Activated CD8-positive, alpha-beta T cell treated with anti-CD3 and anti-CD28 coated beads for 36 hours (primary cell): ENCODE measurements around the gene CEMP1. TPM values are rescaled to one million over a fixed set of nuclear protein-coding genes. Genes with fewer than 3 reads are reported as not detected.

Experiments
- ATAC-seq: fragments of 200-7000 bp; cut with Tn5 transposase; one replicate; pipeline ENCODE4 v1.10.0; 2021; ENCODE audit warnings: mild to moderate bottlenecking, moderate library complexity
- CTCF ChIA-PET: fragments of 350-600 bp; sonication (Branson Sonifier 250); formaldehyde crosslinking; loops from one replicate; lab custom pipeline; 2021; ENCODE audit warnings: antibody characterized with exemption; lab: Charles Lee
- POLR2A ChIA-PET: fragments of 350-600 bp; sonication (Branson Sonifier 250); formaldehyde crosslinking; loops from one replicate; lab custom pipeline; 2021; ENCODE audit warnings: antibody characterized with exemption; lab: Charles Lee
- DNase-seq: peaks from one replicate; pipeline ENCODE4 v3.0.0-alpha.2; 2020
- H3K27ac Mint-ChIP-seq: one replicate; pipeline ENCODE4 v1.8.0; 2021; ENCODE audit warnings: mild to moderate bottlenecking, mixed read lengths
- H3K27me3 Mint-ChIP-seq: one replicate; pipeline ENCODE4 v1.8.0; 2021; ENCODE audit warnings: mixed read lengths
- H3K36me3 Mint-ChIP-seq: one replicate; pipeline ENCODE4 v1.8.0; 2021; ENCODE audit warnings: low read depth, mixed read lengths
- H3K4me1 Mint-ChIP-seq: one replicate; pipeline ENCODE4 v1.8.0; 2021; ENCODE audit warnings: low read depth, mixed read lengths
- H3K4me3 Mint-ChIP-seq: one replicate; pipeline ENCODE4 v1.8.0; 2021; ENCODE audit warnings: mild to moderate bottlenecking, moderate library complexity, mixed read lengths
- H3K9me3 Mint-ChIP-seq: one replicate; pipeline ENCODE4 v1.8.0; 2021; ENCODE audit warnings: mixed read lengths
- intact Hi-C: fragments of 100-400 bp; cut with micrococcal nuclease; formaldehyde crosslinking; loops from one replicate; pipeline ENCODE4 v1.10.0; 2022
- total RNA-seq, 2 experiments: library from RNA; stranded (reverse); gene quantifications; one replicate each; pipeline ENCODE4 v1.2.3, GENCODE V29; 2021
- TF ChIP-seq, protein P1 (sequence below): fragments of 200-600 bp; IDR thresholded peaks from one replicate; pipeline ENCODE4 v1.8.0; 2022; ENCODE audit warnings: antibody characterized with exemption, mild to moderate bottlenecking

Gene CEMP1
- total RNA-seq, 2 experiments from 2014 or later: not detected

DNA sequence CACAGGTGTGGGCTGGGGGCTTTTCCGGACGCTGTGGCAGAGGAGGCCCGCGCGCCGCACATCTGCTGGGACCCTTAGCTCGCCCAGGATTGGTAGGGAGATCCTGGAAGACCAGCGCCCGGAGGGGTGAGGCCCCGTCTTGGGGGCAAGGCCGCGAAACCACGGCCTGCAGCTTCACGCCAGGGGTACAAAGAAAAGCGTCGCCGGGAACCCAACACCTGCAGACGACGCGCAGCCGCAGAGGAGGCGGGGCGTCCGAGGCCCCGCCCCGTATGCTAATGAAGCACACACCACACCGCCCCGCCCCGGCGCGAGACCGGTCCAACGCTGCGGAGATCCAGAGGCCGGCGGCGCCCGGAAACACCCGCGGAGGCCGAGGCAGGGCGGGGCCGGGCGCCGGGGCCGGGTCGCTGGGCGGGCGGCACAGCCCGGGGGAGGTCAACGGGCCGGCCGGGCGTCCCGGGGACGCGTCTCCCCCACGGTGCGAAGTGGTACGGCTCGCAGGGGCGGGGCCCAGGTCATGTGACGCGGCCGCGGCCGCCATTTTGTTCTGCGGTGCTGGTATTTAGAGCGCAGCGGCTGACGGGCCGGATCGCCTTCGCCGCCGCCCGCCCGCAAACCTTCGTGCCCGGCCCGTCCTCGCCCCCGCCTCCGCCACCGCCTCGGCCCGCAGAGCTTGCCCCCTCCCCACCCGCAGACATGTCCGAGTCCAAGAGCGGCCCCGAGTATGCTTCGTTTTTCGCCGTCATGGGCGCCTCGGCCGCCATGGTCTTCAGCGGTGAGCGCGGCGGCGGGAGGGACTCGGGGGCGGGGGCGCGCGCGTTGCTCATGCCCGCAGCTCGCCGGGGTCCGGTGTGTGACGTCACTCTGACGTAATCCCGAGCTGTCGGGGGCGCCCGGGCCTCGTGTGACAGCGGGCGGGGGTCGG lies 17.5 kb downstream of the CEMP1 start, which contains the start of gene ATP6V0C:
TSS of gene ATP6V0C (plus strand) at position 548 of the 928 bp plus-strand sequence. CDS start at position 700, 152 bp downstream.
- no peaks in the 10 kb centered on the region for H3K27me3 Mint-ChIP-seq
- CTCF ChIA-PET: interaction anchor here (1.8 kb wide), 1 partner anchor 12 kb away, joined by 6 read pairs; no protein-coding TSS in a partner anchor
- peaks cover 11% of the 10 kb centered on the region for H3K36me3 Mint-ChIP-seq
- peak within 1 kb of the TSS; percentile 96 for H3K27ac Mint-ChIP-seq
- POLR2A ChIA-PET: interaction anchor here (0.8 to 3.7 kb wide), 10 partner anchors 10 to 155 kb away, joined by 3 to 26 read pairs (median 3); partner anchors contain the start of gene CEMP1
- ATAC-seq (peak; percentile 89), DNase-seq (peak; percentile 93)
- peaks cover 48% of the 10 kb centered on the region for H3K4me1 Mint-ChIP-seq
- H3K4me3 Mint-ChIP-seq: peak within 1 kb of the TSS; percentile 94
- no peaks in the 10 kb centered on the region for H3K9me3 Mint-ChIP-seq
- intact Hi-C loops: no loop called here
- TF ChIP-seq, protein P1, sequence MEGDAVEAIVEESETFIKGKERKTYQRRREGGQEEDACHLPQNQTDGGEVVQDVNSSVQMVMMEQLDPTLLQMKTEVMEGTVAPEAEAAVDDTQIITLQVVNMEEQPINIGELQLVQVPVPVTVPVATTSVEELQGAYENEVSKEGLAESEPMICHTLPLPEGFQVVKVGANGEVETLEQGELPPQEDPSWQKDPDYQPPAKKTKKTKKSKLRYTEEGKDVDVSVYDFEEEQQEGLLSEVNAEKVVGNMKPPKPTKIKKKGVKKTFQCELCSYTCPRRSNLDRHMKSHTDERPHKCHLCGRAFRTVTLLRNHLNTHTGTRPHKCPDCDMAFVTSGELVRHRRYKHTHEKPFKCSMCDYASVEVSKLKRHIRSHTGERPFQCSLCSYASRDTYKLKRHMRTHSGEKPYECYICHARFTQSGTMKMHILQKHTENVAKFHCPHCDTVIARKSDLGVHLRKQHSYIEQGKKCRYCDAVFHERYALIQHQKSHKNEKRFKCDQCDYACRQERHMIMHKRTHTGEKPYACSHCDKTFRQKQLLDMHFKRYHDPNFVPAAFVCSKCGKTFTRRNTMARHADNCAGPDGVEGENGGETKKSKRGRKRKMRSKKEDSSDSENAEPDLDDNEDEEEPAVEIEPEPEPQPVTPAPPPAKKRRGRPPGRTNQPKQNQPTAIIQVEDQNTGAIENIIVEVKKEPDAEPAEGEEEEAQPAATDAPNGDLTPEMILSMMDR: no peak

- Mint-ChIP-seq H3K9me3 (no peaks in the 10 kb centered on the region), H3K27ac (peak overlapping the region; percentile 78), H3K27me3 (no peaks in the 10 kb centered on the region), H3K36me3 (peaks cover 11% of the 10 kb centered on the region), H3K4me1 (peaks cover 41% of the 10 kb centered on the region), H3K4me3 (peak overlapping the region; percentile 90)
- ChIA-PET POLR2A (interaction anchor here (0.8 to 3.7 kb wide), 8 partner anchors 11 to 156 kb away, joined by 3 to 26 read pairs (median 4); partner anchors contain the start of gene CEMP1), CTCF (interaction anchor here (1.8 kb wide), 1 partner anchor 11 kb away, joined by 6 read pairs; no protein-coding TSS in a partner anchor)
- ATAC-seq (peak; percentile 11), DNase-seq (peak; percentile 55)
- TF ChIP-seq, protein P1: no peak
- intact Hi-C loops: no loop called here
Measured at GRCh38 chr16:2512735-2513404, 18.3 kb downstream of the CEMP1 start.

DNA sequence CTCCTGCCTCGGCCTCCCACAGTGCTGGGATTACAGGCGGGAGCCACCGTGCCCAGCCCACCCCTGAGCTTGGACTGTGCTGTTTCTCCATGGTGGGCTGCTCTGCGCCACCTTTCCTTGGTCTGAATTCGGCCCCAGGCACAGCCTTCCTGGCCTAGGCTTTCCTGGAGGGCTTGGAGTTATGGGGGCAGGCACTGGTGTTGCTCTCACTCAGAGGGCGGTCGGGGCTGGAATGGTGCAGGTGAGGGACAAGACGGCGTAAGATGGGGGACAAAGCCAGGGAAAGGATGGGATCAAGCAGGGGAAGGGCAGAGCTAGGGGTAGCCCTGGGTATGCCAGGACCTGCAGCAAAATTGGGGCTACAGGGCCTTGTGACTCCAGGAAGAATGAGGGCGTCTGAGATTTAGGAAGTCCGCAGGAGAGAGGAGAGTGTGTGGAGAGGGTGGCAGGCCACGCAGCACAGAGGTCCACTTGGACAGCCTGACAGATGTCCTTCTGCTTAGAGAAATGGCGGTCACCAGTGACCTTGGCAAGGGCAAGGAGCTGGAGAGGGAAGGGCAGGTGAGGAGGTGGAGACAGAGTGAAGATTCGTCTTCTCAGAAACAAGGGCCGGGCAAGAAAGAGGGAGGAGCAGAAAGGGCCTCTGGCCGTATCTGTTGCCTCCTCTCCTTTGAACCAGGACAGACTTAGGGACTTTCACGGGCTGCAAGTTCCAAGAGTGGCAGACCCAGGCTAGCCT lies 19.0 kb downstream of the CEMP1 start:
- intact Hi-C loops: no loop called here
- Mint-ChIP-seq H3K27ac (no peak overlapping the region), H3K36me3 (peaks cover 11% of the 10 kb centered on the region), H3K9me3 (no peaks in the 10 kb centered on the region), H3K4me3 (no peak overlapping the region), H3K4me1 (peaks cover 35% of the 10 kb centered on the region), H3K27me3 (no peaks in the 10 kb centered on the region)
- no peak for ATAC-seq
- no peak for DNase-seq
- CTCF ChIA-PET: no interaction called here
- TF ChIP-seq, protein P1: no peak
- POLR2A ChIA-PET: interaction anchor here (1.6 kb wide), 1 partner anchor 31 kb away, joined by 5 read pairs; no protein-coding TSS in a partner anchor

DNA sequence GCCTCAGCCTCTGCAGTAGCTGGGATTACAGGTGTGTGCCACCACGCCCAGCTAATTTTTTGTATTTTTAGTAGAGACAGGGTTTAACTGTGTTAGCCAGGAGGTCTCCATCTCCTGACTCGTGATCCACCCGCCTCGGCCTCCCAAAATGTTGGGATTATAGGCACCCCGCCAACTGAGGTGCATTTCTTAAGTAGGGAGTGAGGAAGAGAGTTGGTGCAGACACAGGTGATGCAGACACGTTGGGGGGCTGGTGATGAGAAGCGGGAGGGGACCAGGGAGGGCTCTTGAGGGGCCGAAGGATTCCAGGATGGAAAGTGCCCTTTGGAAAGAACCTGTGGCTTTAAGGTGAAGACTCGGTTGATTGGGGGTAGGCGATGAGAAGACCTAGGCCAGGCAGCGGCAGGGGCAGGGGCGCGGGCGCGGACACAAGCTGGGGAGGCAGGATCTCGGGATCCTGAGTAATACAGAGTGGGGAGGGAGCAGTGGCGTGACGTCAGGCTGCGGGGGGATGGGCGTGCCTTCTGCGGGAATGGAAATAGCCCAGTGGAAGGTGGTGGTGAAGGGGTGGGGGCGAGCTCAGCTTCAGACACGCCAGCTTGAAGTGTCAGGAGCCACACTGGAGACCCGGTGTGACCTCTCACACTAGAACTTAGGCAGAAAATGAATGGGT lies 19.9 kb downstream of the CEMP1 start:
- H3K27me3 Mint-ChIP-seq: no peaks in the 10 kb centered on the region
- POLR2A ChIA-PET: no interaction called here
- no peak for ATAC-seq
- H3K4me3 Mint-ChIP-seq: no peak overlapping the region
- H3K27ac Mint-ChIP-seq: no peak overlapping the region
- no peak for DNase-seq
- TF ChIP-seq, protein P1: no peak
- no peaks in the 10 kb centered on the region for H3K9me3 Mint-ChIP-seq
- intact Hi-C loops: no loop called here
- H3K4me1 Mint-ChIP-seq: peaks cover 26% of the 10 kb centered on the region
- H3K36me3 Mint-ChIP-seq: peaks cover 11% of the 10 kb centered on the region
- CTCF ChIA-PET: no interaction called here
